Mammary epithelial cell (primary cell): ENCODE results near the gene PDE2A.
A peak's percentile ranks its signal among the peaks of the same experiment; 100 is the strongest.

ENCODE experiments used
- CTCF ChIP-seq, 2 donors: IDR thresholded peaks in 1 of 2; conservative IDR thresholded peaks in 1 of 2; 2 replicates each; pipeline ENCODE4 v1.5.1; 2011 to 2012; ENCODE audit warnings: inconsistent platforms in 2 of 2, low read length in 2 of 2, mild to moderate bottlenecking in 2 of 2, control low read depth in 1 of 2, low read depth in 1 of 2; ENCODE audit not compliant: insufficient read depth in 1 of 2; ENCODE audit errors: extremely low read depth in 1 of 2
- EZH2 ChIP-seq: IDR thresholded peaks from 2 replicates; pipeline ENCODE4 v1.6.1; 2012; ENCODE audit warnings: low read length, inconsistent platforms, borderline replicate concordance

DNA sequence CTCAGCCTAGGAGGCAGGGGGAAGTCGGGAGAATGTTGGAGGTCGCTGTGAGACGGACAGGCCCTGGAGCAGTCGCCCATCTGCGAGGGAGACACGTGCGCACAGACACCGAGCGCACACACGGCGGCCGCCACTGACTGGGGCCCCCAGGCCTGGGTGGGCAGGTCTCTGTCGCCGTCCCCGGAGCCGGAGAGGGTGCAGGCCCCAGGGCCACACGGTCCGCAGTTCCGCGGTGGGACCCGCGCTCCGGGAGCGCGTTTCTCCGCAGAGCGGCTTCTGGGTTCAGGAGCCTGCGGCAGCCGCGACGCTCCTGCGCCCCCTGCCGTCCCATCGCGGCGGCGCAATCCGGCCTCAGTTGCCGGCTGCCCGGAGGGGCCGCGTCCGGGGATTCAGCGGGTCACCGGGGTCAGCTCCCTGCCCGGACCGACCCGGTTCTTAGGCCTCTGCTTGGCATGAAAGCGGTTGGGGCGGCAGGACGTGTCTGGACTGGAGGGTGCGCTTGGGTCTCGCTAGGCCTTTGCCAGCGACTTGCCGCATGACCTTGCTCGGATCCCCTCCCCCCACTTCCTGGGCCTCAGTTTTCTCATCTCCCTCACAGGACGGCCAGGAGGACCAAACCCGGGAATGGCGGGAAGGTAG is 31.2 kb downstream of the PDE2A start:
- TF ChIP-seq CTCF (conservative IDR thresholded peaks at IDR 0.05 in 1 of 2, IDR thresholded peaks at IDR 0.05 in 1 of 2; ENCODE audit: extremely low read depth in 1 of 2, insufficient read depth in 1 of 2, low read depth in 1 of 2, low read length in 2 of 2), result peak; percentile 49 to 88
- TF ChIP-seq EZH2, result no peak
